K562 (cell line): ENCODE measurements around the gene ZNF285. TPM values are rescaled to one million over a fixed set of nuclear protein-coding genes. Genes with fewer than 3 reads are reported as not detected.
A peak's percentile ranks its signal among the peaks of the same experiment; 100 is the strongest.

ENCODE experiments used
- ATAC-seq: fragments of 200-7000 bp; cut with Tn5 transposase; 3 replicates; pipeline ENCODE4 v1.9.1; 2020; ENCODE audit warnings: moderate library complexity
- BruUV-seq: library from RNA; stranded (reverse); fragments of 400-500 nt; replicated peaks from 2 replicates; lab custom pipeline; 2021; lab: Mats Ljungman, UMichigan
- CTCF ChIA-PET: fragments of 300-600 bp; formaldehyde crosslinking; extraction: SDS; loops from one replicate; lab custom pipeline; 2021; ENCODE audit warnings: low intra/inter-chr PET ratio; lab: Yijun Ruan, JAX
- POLR2A ChIA-PET: fragments of 300-600, 350-650 bp; sonication (Branson Sonifier 250); formaldehyde crosslinking; extraction: SDS; loops from one replicate; lab custom pipeline; 2021; ENCODE audit warnings: antibody characterized with exemption, inconsistent platforms; lab: Yijun Ruan, JAX
- DNase-seq, 4 experiments: peaks; one replicate each; pipeline versions ENCODE4 v3.0.0 to v3.0.0-alpha.2; 2011 to 2018; ENCODE audit warnings: low spot score in 3 of 4, mixed read lengths in 3 of 4; ENCODE audit errors: extremely low read depth in 1 of 4
- FAIRE-seq: peaks from 2 replicates; lab custom pipeline; 2011; peaks lifted over from hg19 to GRCh38; lab: Jason Lieb, UNC
- H2AFZ ChIP-seq: 2 replicates; pipeline ENCODE4 v1.6.0; 2011; ENCODE audit warnings: low read depth, low read length, control low read depth, inconsistent platforms
- H3K27ac ChIP-seq: fragments of 200-600 bp; 3 replicates; pipeline ENCODE4 v1.8.0; 2011; ENCODE audit warnings: low read depth, mild to moderate bottlenecking, control low read depth, inconsistent platforms, low read length, moderate library complexity, mixed read lengths; ENCODE audit errors: extremely low read depth
- H3K27me3 ChIP-seq, 2 experiments: fragments of 300-600 bp in 1 of 2; 2 replicates in 1 of 2; 3 replicates in 1 of 2; pipeline versions ENCODE4 v1.6.0 to v1.8.0; 2011; ENCODE audit warnings: inconsistent platforms in 2 of 2, low read length in 2 of 2, mild to moderate bottlenecking in 1 of 2, mixed read lengths in 1 of 2, moderate library complexity in 1 of 2; ENCODE audit not compliant: control insufficient read depth in 2 of 2, insufficient read depth in 2 of 2
- H3K36me3 ChIP-seq: fragments of 300-600 bp; 3 replicates; pipeline ENCODE4 v1.8.0; 2011; ENCODE audit warnings: mild to moderate bottlenecking, low read length, inconsistent platforms; ENCODE audit not compliant: control insufficient read depth, insufficient read depth
- H3K4me1 ChIP-seq, 2 experiments: fragments of 200-600 bp in 1 of 2; replicated peaks in 1 of 2; 2 replicates in 1 of 2; 3 replicates in 1 of 2; pipeline versions ENCODE4 v1.5.1 to v1.8.0; 2011; ENCODE audit warnings: inconsistent platforms in 2 of 2, low read length in 2 of 2, mild to moderate bottlenecking in 1 of 2, mixed read lengths in 1 of 2, moderate library complexity in 1 of 2; ENCODE audit not compliant: control insufficient read depth in 2 of 2, insufficient read depth in 2 of 2
- H3K4me2 ChIP-seq: 2 replicates; pipeline ENCODE4 v1.6.1; 2011; ENCODE audit warnings: low read length, control low read depth, inconsistent platforms, mixed read lengths; ENCODE audit not compliant: insufficient read depth
- H3K4me3 ChIP-seq: fragments of 200-600 bp; sonication (generic), shearing (Covaris generic); 2 replicates; pipeline ENCODE4 v1.5.1; 2016; ENCODE audit warnings: control low read depth, inconsistent platforms
- H3K79me2 ChIP-seq: fragments of 200-600 bp; 3 replicates; pipeline ENCODE4 v1.8.0; 2011; ENCODE audit warnings: low read length, inconsistent platforms; ENCODE audit not compliant: control insufficient read depth, insufficient read depth
- H3K9ac ChIP-seq, 2 experiments: 2 replicates each; pipeline versions ENCODE4 v1.6.0 to v1.6.1; 2011; ENCODE audit warnings: low read depth in 2 of 2, low read length in 2 of 2, control low read depth in 1 of 2, inconsistent platforms in 1 of 2, mild to moderate bottlenecking in 1 of 2, mixed read lengths in 1 of 2; ENCODE audit not compliant: insufficient read depth in 1 of 2
- H3K9me1 ChIP-seq: one replicate; pipeline ENCODE4 v1.6.0; 2011; ENCODE audit warnings: inconsistent platforms, mild to moderate bottlenecking, low read length, moderate library complexity; ENCODE audit not compliant: control insufficient read depth, insufficient read depth
- H3K9me3 ChIP-seq: replicated peaks from 2 replicates; pipeline ENCODE4 v1.5.1; 2011; ENCODE audit warnings: low read depth, low read length, inconsistent platforms; ENCODE audit not compliant: control insufficient read depth, insufficient read depth
- H4K20me1 ChIP-seq: replicated peaks from 2 replicates; pipeline ENCODE4 v1.6.1; 2011; ENCODE audit warnings: low read length, inconsistent platforms, mixed read lengths; ENCODE audit not compliant: control insufficient read depth, insufficient read depth
- ASH1L ChIP-seq: fragments of 450-650 bp; IDR thresholded peaks from 2 replicates; pipeline ENCODE4 v1.6.1; 2018; ENCODE audit warnings: borderline replicate concordance, mild to moderate bottlenecking, low read depth; ENCODE audit not compliant: partially characterized antibody
- FOXA3 ChIP-seq, 2 experiments: fragments of 450-650 bp in 1 of 2; sonication (generic) in 1 of 2; formaldehyde crosslinking; IDR thresholded peaks in 1 of 2; conservative IDR thresholded peaks in 1 of 2; 2 replicates each; pipeline versions ENCODE4 v1.4.0 to v1.8.0; 2020 to 2022; ENCODE audit warnings: mild to moderate bottlenecking in 2 of 2, missing genetic modification reagents in 1 of 2
- HDAC8 ChIP-seq: fragments of 450-650 bp; IDR thresholded peaks from 2 replicates; pipeline ENCODE4 v1.6.1; 2016; ENCODE audit warnings: mild to moderate bottlenecking, missing genetic modification characterization, moderate library complexity, missing compliant biosample characterization
- HIVEP1 ChIP-seq: fragments of 250-450 bp; sonication (Bioruptor Pico); IDR thresholded peaks from 2 replicates; pipeline ENCODE4 v1.4.0; 2020; ENCODE audit warnings: mild to moderate bottlenecking
- KDM5B ChIP-seq: fragments of 200-600 bp; sonication (generic); IDR thresholded peaks from 2 replicates; pipeline ENCODE4 v1.6.1; 2012; ENCODE audit warnings: low read depth, mild to moderate bottlenecking, moderate library complexity, low read length, control low read depth, inconsistent platforms; ENCODE audit not compliant: insufficient replicate concordance
- MIER1 ChIP-seq: fragments of 450-650 bp; IDR thresholded peaks from 2 replicates; pipeline ENCODE4 v1.6.1; 2016; ENCODE audit warnings: antibody characterized with exemption, mild to moderate bottlenecking, low read depth
- NR2C2 ChIP-seq, 2 experiments: fragments of 200-800 bp in 1 of 2; sonication (Bioruptor generic) in 1 of 2; sonication (generic) in 1 of 2; formaldehyde crosslinking in 1 of 2; IDR thresholded peaks; 2 replicates each; pipeline versions ENCODE4 v1.6.1 to v1.8.0; 2016 to 2022; ENCODE audit warnings: mild to moderate bottlenecking in 1 of 2, missing compliant biosample characterization in 1 of 2, missing genetic modification characterization in 1 of 2, missing genetic modification reagents in 1 of 2
- PML ChIP-seq: IDR thresholded peaks from 2 replicates; pipeline ENCODE4 v1.6.1; 2012; ENCODE audit warnings: low read length, inconsistent platforms
- RHOXF2B ChIP-seq: fragments of 250-450 bp; sonication (Bioruptor Pico); conservative IDR thresholded peaks from 2 replicates; pipeline ENCODE4 v1.5.1; 2021
- SIX5 ChIP-seq, 2 experiments: IDR thresholded peaks; 2 replicates each; pipeline ENCODE4 v1.6.1; 2011; ENCODE audit warnings: low read length in 2 of 2, borderline replicate concordance in 1 of 2, low read depth in 1 of 2, mild to moderate bottlenecking in 1 of 2, moderate library complexity in 1 of 2; ENCODE audit not compliant: insufficient read depth in 1 of 2
- TOE1 ChIP-seq, 2 experiments: fragments of 450-650 bp in 1 of 2; sonication (generic) in 1 of 2; formaldehyde crosslinking in 1 of 2; IDR thresholded peaks; 2 replicates each; pipeline versions ENCODE4 v1.7.1 to v1.8.0; 2016 to 2022; ENCODE audit warnings: borderline replicate concordance in 2 of 2, mild to moderate bottlenecking in 2 of 2, antibody characterized with exemption in 1 of 2, inconsistent platforms in 1 of 2, low read depth in 1 of 2, missing genetic modification reagents in 1 of 2, moderate library complexity in 1 of 2
- ZBTB34 ChIP-seq: fragments of 250-450 bp; sonication (Bioruptor Pico); IDR thresholded peaks from 2 replicates; pipeline ENCODE4 v1.8.0; 2021; ENCODE audit warnings: mild to moderate bottlenecking, moderate library complexity
- ZBTB8A ChIP-seq: fragments of 450-650 bp; IDR thresholded peaks from 2 replicates; pipeline ENCODE4 v1.6.1; 2018; ENCODE audit warnings: mild to moderate bottlenecking, moderate library complexity; ENCODE audit not compliant: partially characterized antibody
- ZNF444 ChIP-seq: fragments of 250-450 bp; sonication (Bioruptor Pico); IDR thresholded peaks from 2 replicates; pipeline ENCODE4 v1.4.0; 2020; ENCODE audit warnings: mild to moderate bottlenecking, moderate library complexity
- ZNF778 ChIP-seq: fragments of 450-650 bp; formaldehyde crosslinking; IDR thresholded peaks from 2 replicates; pipeline ENCODE4 v1.4.0; 2020; ENCODE audit warnings: mild to moderate bottlenecking, moderate library complexity
- WGBS: fragments of 100-300 bp; shearing (Covaris generic); methylation state at CpG from one replicate; pipeline ENCODE4 v1.1.6; 2016; ENCODE audit warnings: low coverage, mixed read lengths; ENCODE audit not compliant: insufficient coverage; ENCODE audit errors: missing lambda C conversion rate; 5-methylcytosine and 5-hydroxymethylcytosine counted together
- in situ Hi-C: fragments of 300-500 bp; cut with MboI; formaldehyde crosslinking; loops from 4 replicates; pipeline ENCODE4 v1.15.0; 2018; ENCODE audit warnings: inconsistent platforms, mixed read lengths
- intact Hi-C: fragments of 100-400 bp; cut with micrococcal nuclease; formaldehyde crosslinking; loops from 2 replicates; pipeline ENCODE4 v1.14.2; 2022
- polyA plus RNA-seq, 8 experiments: library from polyadenylated mRNA; depleted of rRNA in 4 of 8; stranded (reverse) in 5 of 8; unstranded in 3 of 8; fragments of >200 nt; fragmentation: Nextera tagmentation in 2 of 8; fragmentation: Illumina TruSeq in 1 of 8; extraction: Ambion mirVana in 2 of 8; extraction: Trizol in 1 of 8; gene quantifications; 2 replicates each; pipeline versions ENCODE4 v1.2.1 to v1.2.3, GENCODE V29; 2011 to 2014; ENCODE audit warnings: inconsistent platforms in 1 of 8, missing spikeins in 1 of 8
- total RNA-seq, 7 experiments: library from RNA; depleted of rRNA in 6 of 7; stranded (reverse); fragments of >200 nt in 6 of 7; fragmentation: Illumina TruSeq in 2 of 7; extraction: Trizol in 2 of 7; gene quantifications; 2 replicates each; pipeline versions ENCODE4 v1.2.1 to v1.2.3, GENCODE V29; 2011 to 2021; ENCODE audit warnings: low replicate concordance in 1 of 7
- TF ChIP-seq, protein P1 (sequence below): fragments of 250-450 bp; sonication (Bioruptor Pico); IDR thresholded peaks from 2 replicates; pipeline ENCODE4 v1.5.0; 2021; ENCODE audit warnings: mild to moderate bottlenecking, borderline replicate concordance

ZNF285 gene
- total and polyA plus RNA-seq, 9 of the 15 experiments (the other 6 are each of a cell fraction or from before 2014, with no cell fraction given): 0.14 to 1.1 (median 0.50) TPM

DNA sequence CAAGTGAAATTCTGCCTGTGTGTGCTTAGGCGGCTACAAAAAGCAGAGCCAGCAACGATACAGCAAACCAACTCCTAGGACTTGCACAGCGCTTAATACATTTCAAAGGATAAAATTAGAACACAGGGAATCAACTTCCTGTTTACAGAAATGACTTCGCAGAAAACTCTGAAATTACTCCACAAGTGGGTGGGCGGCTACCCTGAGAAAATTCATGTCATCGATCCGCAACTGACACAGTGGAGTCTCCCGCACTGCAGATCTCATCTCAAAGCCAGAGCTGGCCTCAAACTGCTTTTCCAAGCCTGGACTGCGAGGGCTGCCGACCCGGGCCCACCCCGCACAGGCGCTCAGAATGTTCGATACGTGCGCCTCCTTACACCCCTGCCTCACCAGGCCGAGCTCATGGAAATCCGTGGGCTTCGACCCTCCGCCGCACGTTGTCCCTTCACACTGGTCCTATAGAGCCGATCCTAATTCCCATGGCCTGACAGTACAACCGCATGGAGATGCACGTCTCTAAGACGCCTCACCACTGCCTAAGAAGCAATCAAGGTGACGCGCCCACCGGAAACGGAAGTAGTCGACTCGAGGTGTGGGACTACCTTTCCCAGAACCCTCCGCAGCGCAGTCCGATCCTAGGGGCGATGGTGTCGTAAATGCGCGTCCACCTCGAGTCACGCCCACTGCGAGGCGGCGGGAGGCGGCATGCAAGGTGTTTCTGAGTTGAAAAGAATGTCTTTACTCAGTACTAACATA lies 46.7 kb upstream of the ZNF285 start, which contains the start of gene ZNF229:
ZNF229 (minus strand) TSS at position 557 of the 759 bp plus-strand sequence. CDS start 5,625 bp downstream, outside the sequence.
- ChIA-PET CTCF (no interaction called here), POLR2A (interaction anchor here (0.6 kb wide), 1 partner anchor 8 kb away, joined by 3 read pairs; no protein-coding TSS in a partner anchor)
- Histone ChIP-seq H3K4me1 (peaks cover 0 to 6% of the 10 kb centered on the region in 2 experiments; a peak in 2 of 5 replicates), H3K4me2 (peak within 1 kb of the TSS; percentile 80), H3K4me3 (peak within 1 kb of the TSS; percentile 45), H2AFZ (peak within 1 kb of the TSS; percentile 81), H4K20me1 (no peaks in the 10 kb centered on the region), H3K27ac (peak within 1 kb of the TSS; percentile 61; the same call in 2 of the 3 replicates), H3K9ac (0 out of 4 replicates have a peak within 1 kb of the TSS, but pooled peaks of 1 of the 2 experiments have one; percentile 22), H3K36me3 (no peaks in the 10 kb centered on the region), H3K27me3 (no peaks in the 10 kb centered on the region), H3K79me2 (no peaks in the 10 kb centered on the region), H3K9me3 (peaks cover 2% of the 10 kb centered on the region; the same call in 1 of the 2 replicates), H3K9me1 (no peaks in the 10 kb centered on the region)
- peak; percentile 96 for ATAC-seq
- in situ Hi-C loops (no loop called here), intact Hi-C loops (no loop called here)
- FAIRE-seq: peak; percentile 59
- BruUV-seq: TSS peak; percentile 66
- WGBS: 11% methylated on average over 45 of the region's 45 CpGs
- DNase-seq: peak; percentile 66 to 78 (median 72)
- no peak for TF ChIP-seq ASH1L
- no peak for TF ChIP-seq MIER1
- no peak for TF ChIP-seq RHOXF2B
- no peak for TF ChIP-seq NR2C2 (CRISPR knock-in tag; IDR thresholded peaks at IDR 0.05)
- TF ChIP-seq NR2C2 (tag; IDR thresholded peaks at IDR 0.05): peak; percentile 79
- TF ChIP-seq PML: no peak
- TF ChIP-seq HIVEP1: no peak
- no peak for TF ChIP-seq ZBTB8A
- no peak for TF ChIP-seq TOE1 (IDR thresholded peaks at IDR 0.05; ENCODE audit: borderline replicate concordance)
- no peak for TF ChIP-seq TOE1 (CRISPR knock-in tag; IDR thresholded peaks at IDR 0.05; ENCODE audit: borderline replicate concordance, low read depth)
- no peak for TF ChIP-seq KDM5B
- TF ChIP-seq ZBTB34 (CRISPR knock-in tag): no peak
- no peak for TF ChIP-seq ZNF444 (CRISPR knock-in tag)
- TF ChIP-seq, protein P1, sequence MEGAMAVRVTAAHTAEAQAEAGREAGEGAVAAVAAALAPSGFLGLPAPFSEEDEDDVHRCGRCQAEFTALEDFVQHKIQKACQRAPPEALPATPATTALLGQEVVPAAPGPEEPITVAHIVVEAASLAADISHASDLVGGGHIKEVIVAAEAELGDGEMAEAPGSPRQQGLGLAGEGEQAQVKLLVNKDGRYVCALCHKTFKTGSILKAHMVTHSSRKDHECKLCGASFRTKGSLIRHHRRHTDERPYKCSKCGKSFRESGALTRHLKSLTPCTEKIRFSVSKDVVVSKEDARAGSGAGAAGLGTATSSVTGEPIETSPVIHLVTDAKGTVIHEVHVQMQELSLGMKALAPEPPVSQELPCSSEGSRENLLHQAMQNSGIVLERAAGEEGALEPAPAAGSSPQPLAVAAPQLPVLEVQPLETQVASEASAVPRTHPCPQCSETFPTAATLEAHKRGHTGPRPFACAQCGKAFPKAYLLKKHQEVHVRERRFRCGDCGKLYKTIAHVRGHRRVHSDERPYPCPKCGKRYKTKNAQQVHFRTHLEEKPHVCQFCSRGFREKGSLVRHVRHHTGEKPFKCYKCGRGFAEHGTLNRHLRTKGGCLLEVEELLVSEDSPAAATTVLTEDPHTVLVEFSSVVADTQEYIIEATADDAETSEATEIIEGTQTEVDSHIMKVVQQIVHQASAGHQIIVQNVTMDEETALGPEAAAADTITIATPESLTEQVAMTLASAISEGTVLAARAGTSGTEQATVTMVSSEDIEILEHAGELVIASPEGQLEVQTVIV (CRISPR knock-in tag): peak; percentile 85
- no peak for TF ChIP-seq HDAC8 (tag)
- no peak for TF ChIP-seq ZNF778 (CRISPR knock-in tag)
- peak; percentile 45 to 51; a peak in 2 of 4 replicates for TF ChIP-seq SIX5 (IDR thresholded peaks at IDR 0.05; ENCODE audit: borderline replicate concordance in 1 of 2, insufficient read depth in 1 of 2, low read depth in 1 of 2, low read length in 2 of 2)
- TF ChIP-seq FOXA3 (CRISPR knock-in tag; conservative IDR thresholded peaks at IDR 0.05 in 1 of 2, IDR thresholded peaks at IDR 0.05 in 1 of 2): peak in 1 of 2 experiments; percentile 48; a peak in 2 of 4 replicates
